PC-9 (cell line): ENCODE measurements around the gene IZUMO2. TPM values are rescaled to one million over a fixed set of nuclear protein-coding genes. Genes with fewer than 3 reads are reported as not detected.

Experiments
- BruUV-seq: library from RNA; stranded (reverse); fragments of 400-500 nt; replicated peaks from 2 replicates; lab custom pipeline; 2021; lab: Mats Ljungman, UMichigan
- CTCF ChIA-PET: fragments of 300-600 bp; sonication (Branson Sonifier 250); formaldehyde crosslinking; loops from one replicate; lab custom pipeline; 2022; ENCODE audit warnings: antibody characterized with exemption; lab: Charles Lee
- POLR2A ChIA-PET: fragments of 300-600 bp; sonication (Branson Sonifier 250); formaldehyde crosslinking; loops from one replicate; lab custom pipeline; 2022; ENCODE audit warnings: antibody characterized with exemption; ENCODE audit not compliant: unreplicated experiment; lab: Charles Lee
- DNase-seq, 2 experiments: peaks; one replicate each; pipeline versions ENCODE4 v3.0.0 to v3.0.0-alpha.2; 2015 to 2022; ENCODE audit warnings: mixed read lengths in 1 of 2
- H2AFZ ChIP-seq: fragments of 200-600 bp; sonication (generic); 2 replicates; pipeline ENCODE4 v1.8.1; 2017; ENCODE audit warnings: antibody characterized with exemption
- H3F3A ChIP-seq: fragments of 200-600 bp; sonication (generic); 2 replicates; pipeline ENCODE4 v1.8.1; 2017; ENCODE audit warnings: antibody characterized with exemption, mild to moderate bottlenecking, low read depth; ENCODE audit not compliant: insufficient read depth
- H3K27ac ChIP-seq: fragments of 200-600 bp; sonication (generic); 2 replicates; pipeline ENCODE4 v1.6.1; 2016; ENCODE audit warnings: mixed run types
- H3K27me3 ChIP-seq: fragments of 200-600 bp; sonication (generic); 2 replicates; pipeline ENCODE4 v1.6.1; 2016; ENCODE audit warnings: low read depth, mixed run types; ENCODE audit not compliant: insufficient read depth
- H3K36me3 ChIP-seq: fragments of 200-600 bp; sonication (generic); 2 replicates; pipeline ENCODE4 v1.6.1; 2016; ENCODE audit warnings: low read depth, mixed run types
- H3K4me1 ChIP-seq: fragments of 200-600 bp; sonication (generic); replicated peaks from 2 replicates; pipeline ENCODE4 v1.6.1; 2016; ENCODE audit warnings: mixed run types; ENCODE audit not compliant: insufficient read depth
- H3K4me2 ChIP-seq: fragments of 200-600 bp; sonication (generic); 2 replicates; pipeline ENCODE4 v1.6.1; 2017; ENCODE audit warnings: mixed run types
- H3K4me3 ChIP-seq: fragments of 200-600 bp; sonication (generic); 2 replicates; pipeline ENCODE4 v1.6.1; 2016; ENCODE audit warnings: mixed run types
- H3K79me2 ChIP-seq: fragments of 200-600 bp; sonication (generic); 2 replicates; pipeline ENCODE4 v1.6.1; 2017; ENCODE audit warnings: low read depth, mixed run types
- H3K9me2 ChIP-seq: fragments of 200-600 bp; sonication (generic); 2 replicates; pipeline ENCODE4 v1.8.1; 2017; ENCODE audit warnings: mild to moderate bottlenecking; ENCODE audit not compliant: insufficient read depth
- H3K9me3 ChIP-seq: fragments of 200-600 bp; sonication (generic); 2 replicates; pipeline ENCODE4 v1.8.1; 2016; ENCODE audit warnings: low read depth; ENCODE audit not compliant: insufficient read depth
- H4K20me1 ChIP-seq: fragments of 200-600 bp; sonication (generic); 2 replicates; pipeline ENCODE4 v1.8.1; 2017; ENCODE audit not compliant: insufficient read depth
- CTCF ChIP-seq: fragments of 200-600 bp; sonication (generic); conservative IDR thresholded peaks from 2 replicates; pipeline ENCODE4 v1.6.1; 2017; ENCODE audit warnings: mixed run types, antibody characterized with exemption, mild to moderate bottlenecking, moderate library complexity
- EZH2 ChIP-seq: fragments of 200-600 bp; sonication (generic); IDR thresholded peaks from 2 replicates; pipeline ENCODE4 v1.8.0; 2017; ENCODE audit warnings: antibody characterized with exemption, low read depth
- intact Hi-C: fragments of 100-400 bp; cut with micrococcal nuclease; formaldehyde crosslinking; loops from one replicate; pipeline ENCODE4 v1.10.0; 2022; ENCODE audit not compliant: unreplicated experiment
- total RNA-seq: library from RNA; stranded (reverse); gene quantifications from 2 replicates; pipeline ENCODE4 v1.2.3, GENCODE V29; 2021

Gene IZUMO2
- total RNA-seq, 1 experiment from 2014 or later: not detected

- TF ChIP-seq EZH2 (no peak), CTCF (no peak; the same call in 1 of the 2 replicates)
- CTCF ChIA-PET: no interaction called here
- no peaks in the 10 kb centered on the region for H3K9me3 ChIP-seq
Measured at GRCh38 chr19:50190439-50190891, 27.4 kb upstream of the IZUMO2 start.

GRCh38 chr19:50189331-50189730, 26.2 kb upstream of the IZUMO2 start:
- ChIA-PET POLR2A (interaction anchor here (0.6 kb wide), 1 partner anchor 588 kb away, joined by 3 read pairs; no protein-coding TSS in a partner anchor), CTCF (no interaction called here)
- H3F3A ChIP-seq: peaks cover 17% of the 10 kb centered on the region; the same call in 1 of the 2 replicates
- H3K79me2 ChIP-seq: no peaks in the 10 kb centered on the region
- H3K36me3 ChIP-seq: no peaks in the 10 kb centered on the region
- no peak overlapping the region for H3K4me2 ChIP-seq
- no peaks in the 10 kb centered on the region for H3K27me3 ChIP-seq
- H3K27ac ChIP-seq: no peak overlapping the region
- TF ChIP-seq CTCF (no peak), EZH2 (no peak)
- no peaks in the 10 kb centered on the region for H4K20me1 ChIP-seq
- no TSS peak for BruUV-seq
- H2AFZ ChIP-seq: no peak overlapping the region
- no peaks in the 10 kb centered on the region for H3K9me3 ChIP-seq
- H3K4me1 ChIP-seq: peaks cover 20% of the 10 kb centered on the region
- H3K4me3 ChIP-seq: no peak overlapping the region
- H3K9me2 ChIP-seq: no peaks in the 10 kb centered on the region
- intact Hi-C loops: no loop called here
- DNase-seq: no peak

More at GRCh38 chr19:50190439-50190891, 27.4 kb upstream of the IZUMO2 start:
- H3F3A ChIP-seq: peaks cover 17% of the 10 kb centered on the region; the same call in 1 of the 2 replicates
- H3K4me3 ChIP-seq: no peak overlapping the region
- no peaks in the 10 kb centered on the region for H3K9me2 ChIP-seq
- peaks cover 20% of the 10 kb centered on the region for H3K4me1 ChIP-seq
- H3K79me2 ChIP-seq: no peaks in the 10 kb centered on the region
- peak overlapping the region; percentile 49 for H3K27ac ChIP-seq
- intact Hi-C loops: loop anchor here (2.0 kb wide), 1 partner anchor 24 kb away; no protein-coding TSS in a partner anchor
- no peaks in the 10 kb centered on the region for H3K36me3 ChIP-seq
- H2AFZ ChIP-seq: no peak overlapping the region
- no peaks in the 10 kb centered on the region for H3K27me3 ChIP-seq
- POLR2A ChIA-PET: interaction anchor here (0.6 kb wide), 2 partner anchors 9 to 15 kb away, joined by 3 to 4 read pairs; no protein-coding TSS in a partner anchor
- peak overlapping the region; percentile 35 for H3K4me2 ChIP-seq
- H4K20me1 ChIP-seq: no peaks in the 10 kb centered on the region
- no TSS peak for BruUV-seq
- DNase-seq: peak; percentile 62 to 91

GRCh38 chr19:50187937-50188336, 24.9 kb upstream of the IZUMO2 start:
- Histone ChIP-seq H3K36me3 (no peaks in the 10 kb centered on the region), H3K9me2 (no peaks in the 10 kb centered on the region), H3K4me3 (no peak overlapping the region), H3K27ac (no peak overlapping the region), H3K79me2 (no peaks in the 10 kb centered on the region), H3K4me1 (peaks cover 20% of the 10 kb centered on the region), H3K27me3 (no peaks in the 10 kb centered on the region), H3F3A (peaks cover 17% of the 10 kb centered on the region; the same call in 1 of the 2 replicates), H2AFZ (no peak overlapping the region), H3K4me2 (no peak overlapping the region), H4K20me1 (no peaks in the 10 kb centered on the region), H3K9me3 (no peaks in the 10 kb centered on the region)
- DNase-seq: no peak
- ChIA-PET CTCF (no interaction called here), POLR2A (no interaction called here)
- intact Hi-C loops: no loop called here
- BruUV-seq: no TSS peak
- no peak for TF ChIP-seq EZH2
